ENCODE results near the gene MGST1.
"Not testable (repeated sequence)": the region's sequence is repeated elsewhere in the genome, so short reads cannot be mapped to it uniquely, and the experiment has no call there.

The MGST1 gene

DNA sequence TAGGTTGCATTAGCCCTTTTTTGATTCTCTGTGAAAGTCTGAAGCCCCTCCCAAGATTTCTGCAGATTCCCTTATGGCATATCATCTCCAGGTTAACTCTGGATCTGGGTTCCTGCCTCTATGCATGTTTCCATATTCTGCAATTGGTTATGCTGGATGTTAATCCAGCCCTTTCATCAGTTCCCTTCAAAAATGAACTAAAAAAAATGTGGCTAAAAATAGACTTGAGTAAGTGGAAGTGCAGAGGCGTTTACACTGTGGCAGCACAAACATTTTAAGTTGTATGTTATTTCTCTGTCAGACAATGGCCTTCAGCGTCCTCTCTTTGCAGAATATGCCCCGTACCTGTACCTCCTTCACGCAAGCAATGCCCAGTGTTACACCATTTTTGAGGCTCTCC lies 11.4 kb downstream of the MGST1 start:
- DNase-seq, result no peak

DNA sequence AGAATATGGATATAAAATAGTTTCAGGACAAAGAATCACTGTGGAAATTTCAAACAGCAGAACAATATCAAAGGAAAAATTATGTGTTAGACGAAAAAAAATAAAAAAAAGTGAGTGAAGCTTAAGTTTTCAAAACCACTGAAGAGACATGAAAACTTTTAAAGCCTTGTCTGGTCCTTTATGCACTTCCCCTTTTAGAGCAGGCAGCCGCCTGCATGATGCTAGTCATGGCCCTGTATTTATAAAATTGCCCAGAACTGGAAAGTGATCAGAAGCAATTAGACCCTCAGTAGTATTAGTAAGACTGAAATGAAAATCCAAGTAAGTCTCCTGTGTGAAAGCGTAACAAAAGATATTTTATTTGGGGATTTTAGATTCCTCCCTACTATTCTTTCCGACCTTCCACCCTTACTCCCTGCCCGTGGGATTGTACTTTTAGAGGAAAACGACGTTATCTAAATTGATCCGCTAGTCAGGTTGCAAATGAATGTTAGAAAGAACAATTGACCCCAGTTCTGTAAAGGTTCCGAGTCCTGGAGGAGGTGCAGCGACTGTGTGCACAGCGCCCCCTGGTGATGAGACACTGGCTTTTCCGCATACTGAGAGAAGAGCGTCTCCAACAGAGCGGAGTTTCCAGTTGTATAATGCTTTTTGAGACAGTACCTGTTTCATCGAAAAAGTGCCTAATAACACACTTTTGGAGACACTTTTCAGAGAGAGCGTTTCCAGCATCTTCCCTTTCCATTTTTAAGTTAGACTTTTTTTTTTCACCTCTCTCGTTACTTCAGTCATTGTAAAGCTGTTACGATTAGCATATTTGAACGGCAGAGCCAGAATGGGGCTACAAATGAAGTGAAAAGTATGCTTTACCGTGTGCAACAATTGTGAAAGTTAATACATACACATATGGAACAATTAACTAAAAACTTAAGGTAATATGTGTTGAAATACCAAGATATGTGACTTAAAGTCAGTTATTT lies 12.4 kb downstream of the MGST1 start:
- DNase-seq, result peak; percentile 18

DNA sequence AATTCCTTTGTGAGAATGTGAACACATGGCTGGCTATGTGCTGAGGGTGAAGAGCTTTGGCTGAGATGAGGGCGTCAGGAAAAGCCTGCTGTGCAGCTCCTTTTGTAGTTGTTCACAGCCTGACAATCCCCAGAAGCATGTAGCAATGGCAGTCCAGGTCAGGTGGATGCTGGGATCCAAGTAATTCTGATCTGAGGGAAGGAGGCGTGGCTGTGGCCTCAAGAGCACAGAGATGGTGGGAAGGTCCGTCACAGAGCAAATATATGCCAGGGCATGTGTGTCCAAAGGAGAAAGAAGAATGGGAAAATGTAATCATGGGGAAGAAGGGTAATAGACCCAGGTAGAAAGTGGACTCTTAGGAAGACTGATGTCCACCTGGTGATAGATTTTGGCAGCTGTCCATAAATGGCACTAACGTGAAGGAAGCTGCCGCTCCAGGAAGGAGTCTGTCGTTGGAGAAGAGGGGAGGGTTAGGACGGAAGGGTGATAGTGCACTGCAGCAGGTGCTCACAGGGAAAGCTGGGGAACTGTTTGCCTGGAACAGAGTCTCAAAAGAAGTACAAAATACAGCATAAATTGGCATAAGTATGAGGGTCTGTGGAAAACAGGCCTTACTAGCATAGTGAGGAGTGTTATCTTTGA lies 13.8 kb downstream of the MGST1 start:
- DNase-seq, result no peak

DNA sequence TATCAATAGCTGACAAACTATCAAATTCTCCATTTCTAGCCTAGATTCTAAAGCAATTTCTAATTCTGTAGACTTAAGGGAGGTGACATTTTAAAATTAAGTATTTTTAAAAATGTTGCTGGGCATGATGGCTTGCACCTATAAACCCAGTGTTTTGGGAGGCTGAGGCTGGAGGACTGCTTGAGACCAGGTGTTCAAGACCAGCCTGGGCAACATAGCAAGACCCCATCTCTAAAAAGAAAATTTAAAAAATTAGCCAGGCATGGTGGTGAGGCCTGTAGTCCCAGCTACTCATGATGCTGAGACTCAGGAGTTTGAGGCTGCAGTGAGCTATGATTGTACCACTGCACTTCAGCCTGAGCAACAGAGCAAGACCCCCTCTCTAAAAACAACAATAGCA lies 15.1 kb downstream of the MGST1 start:
- no peak for DNase-seq

DNA sequence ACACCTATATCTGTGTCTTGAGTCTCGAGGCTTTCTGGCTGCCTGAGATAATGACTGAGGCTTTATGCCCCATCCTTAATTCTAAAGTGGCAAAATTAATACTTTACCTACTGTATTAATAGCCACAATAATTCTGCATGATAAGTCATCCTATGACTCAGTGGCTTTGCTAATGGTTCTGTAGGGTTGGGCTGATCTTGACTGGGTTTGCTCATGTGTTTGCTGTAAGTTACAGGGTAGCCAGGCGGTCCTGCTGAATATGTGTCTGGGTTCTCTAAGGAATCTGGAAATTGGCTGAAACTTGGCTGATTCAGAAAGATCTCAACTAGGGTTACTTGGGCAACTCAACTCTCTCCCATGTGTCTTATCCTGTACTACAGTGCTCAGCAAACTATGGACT lies 21.7 kb downstream of the MGST1 start:
- no peak for DNase-seq

DNA sequence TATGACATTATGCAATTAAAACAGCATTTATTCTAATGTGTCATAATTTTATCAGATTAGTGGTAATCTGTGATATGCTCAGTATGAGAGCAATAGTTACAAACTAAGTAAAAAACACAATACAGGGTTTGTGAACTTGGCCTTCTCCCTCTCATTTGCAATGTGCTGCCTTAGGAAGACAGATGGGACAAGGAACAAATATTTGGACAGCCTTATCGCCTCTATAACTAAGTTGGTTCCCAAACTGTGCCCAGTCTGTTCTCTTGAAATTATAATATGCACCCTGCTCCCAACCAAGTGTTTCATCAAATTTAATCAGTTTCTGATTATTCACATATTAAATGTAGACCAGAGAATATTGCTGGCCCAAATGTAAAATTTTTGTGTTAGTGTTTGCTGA lies 22.7 kb downstream of the MGST1 start:
- DNase-seq, result no peak

DNA sequence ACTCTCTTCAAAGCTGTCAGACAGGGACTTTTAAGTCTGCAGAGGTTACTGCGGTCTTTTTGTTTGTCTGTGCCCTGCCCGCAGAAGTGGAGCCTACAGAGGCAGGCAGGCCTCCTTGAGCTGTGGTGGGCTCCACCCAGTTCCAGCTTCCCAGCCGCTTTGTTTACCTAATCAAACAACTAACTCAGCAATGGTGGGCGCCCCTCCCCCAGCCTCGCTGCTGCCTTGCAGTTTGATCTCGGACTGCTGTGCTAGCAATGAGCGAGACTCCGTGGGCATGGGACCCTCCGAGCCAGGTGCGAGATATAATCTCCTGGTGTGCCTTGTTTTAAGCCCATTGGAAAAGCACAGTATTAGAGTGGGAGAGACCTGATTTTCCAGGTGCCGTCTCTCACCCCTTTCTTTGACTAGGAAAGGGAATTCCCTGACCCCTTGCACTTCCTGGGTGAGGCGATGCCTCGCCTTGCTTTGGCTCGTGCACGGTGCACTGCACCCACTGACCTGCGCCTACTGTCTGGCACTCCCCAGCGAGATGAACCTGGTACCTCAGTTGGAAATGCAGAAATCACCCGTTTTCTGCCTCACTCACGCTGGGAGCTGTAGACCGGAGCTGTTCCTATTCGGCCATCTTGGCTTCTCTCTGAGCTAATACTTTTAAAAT lies 35.3 kb downstream of the MGST1 start:
- DNase-seq, result not testable (repeated sequence)

DNA sequence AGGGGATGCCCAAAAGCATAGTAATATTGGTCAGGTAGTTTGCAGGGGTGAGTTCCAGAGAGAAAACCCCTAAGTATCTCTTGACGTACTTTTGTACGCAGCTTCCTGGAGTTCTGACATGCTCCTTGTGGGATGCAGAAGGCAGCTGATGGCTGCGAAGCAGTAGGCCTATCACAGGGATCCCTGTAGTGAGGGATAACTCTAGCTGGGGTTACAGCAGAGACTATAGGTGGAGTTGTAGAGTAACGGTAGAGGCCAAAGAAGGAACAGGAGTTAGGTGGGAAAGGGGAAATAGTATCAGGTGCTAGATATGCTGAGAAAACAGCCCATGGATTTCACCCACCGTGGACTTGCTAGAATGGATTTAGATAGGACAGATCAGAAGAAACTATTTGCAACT lies 37.3 kb downstream of the MGST1 start:
- DNase-seq, result no peak

DNA sequence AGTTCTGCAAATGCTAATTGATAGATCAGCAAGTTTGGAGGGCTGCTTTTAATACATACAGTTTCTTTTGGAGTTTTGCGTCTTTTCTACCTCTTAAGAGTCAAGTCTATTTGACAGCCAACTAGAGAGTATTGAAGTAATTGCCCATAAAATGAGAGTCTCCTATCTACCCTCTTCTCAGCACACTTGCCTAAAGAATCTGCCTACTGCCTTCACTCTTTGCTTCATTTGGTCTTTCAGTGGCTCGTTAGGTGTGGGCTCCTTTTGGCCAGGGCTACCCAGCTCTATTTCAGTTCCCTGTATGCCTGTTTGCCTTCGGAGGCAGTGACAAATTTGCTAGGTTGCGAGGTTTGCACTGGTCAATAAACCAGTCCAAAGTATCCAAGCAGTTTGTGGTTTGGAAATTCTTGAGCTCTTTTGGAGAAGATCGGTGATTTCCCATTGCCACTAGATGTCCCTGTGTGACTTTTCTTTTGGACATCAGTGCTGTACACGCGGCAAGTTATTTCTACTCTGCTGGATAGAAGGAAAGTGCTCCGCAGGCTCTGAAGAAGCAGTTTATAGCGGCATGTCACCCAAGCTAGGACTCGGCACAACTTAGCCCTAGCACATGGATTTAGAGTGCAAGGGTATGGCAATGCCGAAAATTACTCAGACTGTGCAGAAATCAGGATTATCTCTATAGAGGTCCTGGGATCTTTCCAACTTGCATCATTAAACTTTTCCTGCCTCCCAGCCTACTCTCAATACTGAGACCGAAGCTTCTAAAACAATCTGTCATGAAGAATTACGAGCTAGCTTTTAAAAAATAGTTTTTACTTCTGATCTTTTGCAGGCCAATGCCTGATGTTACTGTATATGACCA lies 38.6 kb downstream of the MGST1 start:
- peak; percentile 63 for DNase-seq

DNA sequence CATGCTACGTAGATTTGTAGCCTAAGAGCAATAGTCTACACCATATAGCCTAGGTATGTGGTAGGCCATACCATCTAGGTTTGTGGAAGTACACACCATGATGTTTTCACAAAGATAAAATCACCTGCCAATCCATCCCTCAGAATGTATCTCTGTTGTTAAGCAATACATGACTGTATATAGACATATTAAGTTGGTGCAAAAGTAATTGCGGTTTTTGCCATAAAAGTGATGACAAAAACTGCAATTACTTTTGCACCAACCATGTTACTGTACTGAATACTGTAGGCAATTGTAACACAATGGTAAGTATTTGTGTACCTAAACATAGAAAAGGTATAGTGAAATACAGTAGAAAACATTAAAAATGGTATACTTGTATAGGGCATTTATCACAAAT lies 40.5 kb downstream of the MGST1 start:
- DNase-seq, result no peak

DNA sequence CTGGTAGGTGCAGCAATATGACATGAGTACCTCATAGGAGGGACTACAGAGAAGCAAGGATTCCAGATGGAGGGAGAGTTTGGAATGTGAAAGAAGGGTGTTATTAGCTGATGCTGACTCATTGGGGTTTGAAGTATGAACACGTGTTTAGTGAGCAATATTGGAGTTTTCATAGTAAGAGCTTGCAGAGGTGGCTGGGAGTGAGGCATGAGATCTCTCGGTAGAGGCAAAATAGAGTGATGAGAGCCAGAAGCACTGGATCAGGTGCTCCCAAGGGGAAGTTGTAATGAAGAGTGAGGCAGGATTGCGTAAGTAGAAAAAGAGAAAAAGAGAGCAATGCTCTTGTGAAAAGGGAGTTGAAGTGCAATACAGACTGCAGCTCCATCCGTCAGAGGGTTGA lies 42.1 kb downstream of the MGST1 start:
- no peak for DNase-seq

DNA sequence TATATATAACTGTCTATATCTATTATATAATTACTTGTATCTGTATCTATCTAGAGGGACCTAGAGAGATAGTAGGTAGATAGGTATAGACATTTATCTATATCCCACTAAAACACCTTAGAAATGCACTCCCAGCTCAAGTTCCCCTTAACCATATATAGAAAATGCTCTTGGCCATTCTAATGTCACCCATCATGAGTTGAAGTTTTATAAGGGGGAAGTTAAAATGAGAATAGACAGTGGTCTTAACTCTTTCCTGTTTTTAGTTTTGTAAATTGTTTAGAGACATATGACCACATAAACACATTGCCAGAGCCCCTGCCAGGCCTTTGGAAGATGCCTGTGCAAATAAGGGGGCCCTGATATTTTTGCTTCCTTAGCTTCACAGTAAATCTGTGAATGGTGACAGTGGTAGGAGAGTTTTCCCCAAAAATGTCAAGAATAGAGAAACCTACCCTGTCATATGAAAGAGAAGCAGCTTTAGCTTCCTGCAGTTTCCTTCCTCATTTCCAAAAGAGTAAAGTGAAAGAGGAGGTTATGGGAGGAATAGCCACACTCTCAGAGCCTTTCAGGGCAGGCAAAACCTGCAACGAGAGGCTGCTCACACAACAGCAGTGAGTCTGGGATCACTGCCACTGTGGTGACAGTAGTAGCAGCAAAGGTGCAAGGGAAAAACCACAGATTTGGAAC lies 45.5 kb downstream of the MGST1 start:
- DNase-seq, result no peak

DNA sequence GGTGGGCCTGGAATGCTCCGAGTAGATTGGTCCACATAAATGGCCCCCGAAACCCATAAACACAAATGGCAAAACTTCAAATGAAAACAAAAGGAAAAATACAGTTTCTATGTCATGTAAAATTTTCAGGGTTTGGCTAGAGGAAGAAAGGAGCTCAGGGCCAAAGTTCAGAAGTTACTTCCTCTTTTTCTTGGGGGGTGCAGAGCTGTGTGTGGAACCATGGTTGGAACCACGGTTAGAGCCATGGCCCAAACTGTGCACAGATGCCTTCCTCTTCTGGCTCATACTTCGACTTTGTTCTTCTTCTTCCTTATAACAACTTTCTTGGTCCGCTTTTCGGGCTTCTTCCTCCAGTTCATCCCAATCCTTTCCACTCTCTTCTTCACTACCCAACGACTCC lies 51.7 kb downstream of the MGST1 start:
- DNase-seq, result no peak

DNA sequence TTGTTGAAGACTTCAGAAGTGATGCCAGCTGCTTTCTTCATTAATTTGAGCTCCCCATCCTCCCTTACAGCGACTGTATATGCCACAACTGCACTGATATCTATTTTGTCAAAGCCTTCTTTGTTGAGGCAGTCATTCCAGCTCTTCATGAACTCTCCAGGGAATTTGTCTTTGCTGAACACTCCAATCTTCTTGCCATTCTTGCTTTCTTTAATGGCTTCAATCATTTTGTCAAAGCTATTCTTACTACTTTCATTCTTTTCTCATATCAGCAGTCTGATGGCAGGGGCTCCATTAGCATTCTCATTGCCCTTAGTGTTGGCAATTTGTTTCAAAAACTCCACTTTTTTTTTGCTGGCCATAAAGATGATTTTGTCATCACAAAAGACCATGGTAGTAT lies 54.4 kb downstream of the MGST1 start:
- not testable (repeated sequence) for DNase-seq

DNA sequence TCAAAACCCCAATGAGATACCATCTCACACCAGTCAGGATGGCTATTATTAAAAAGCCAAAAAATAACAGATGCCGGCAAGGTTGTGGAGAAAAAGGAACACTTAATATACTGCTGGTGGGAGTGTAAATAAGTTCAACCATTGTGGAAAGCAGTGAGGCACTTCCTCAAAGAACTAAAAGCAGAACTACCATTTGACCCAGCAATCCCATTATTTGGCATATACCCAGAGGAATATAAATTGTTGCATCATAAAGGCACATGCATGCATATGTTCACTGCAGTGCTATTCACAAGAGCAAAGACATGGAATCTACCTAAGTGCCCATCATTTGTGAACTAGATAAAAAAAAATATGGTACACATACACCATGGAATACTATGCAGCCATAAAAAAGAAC lies 59.9 kb downstream of the MGST1 start:
- no peak for DNase-seq
